Aorta (tissue), 5 donors: Measurements from ENCODE around the gene MLLT10. TPM values are rescaled to one million over a fixed set of nuclear protein-coding genes. Genes with fewer than 3 reads are reported as not detected.

Experiments
- ATAC-seq: fragments of 200-7000 bp; cut with Tn5 transposase; one replicate; pipeline ENCODE4 v1.9.1; 2022; ENCODE audit warnings: moderate library complexity; ENCODE audit not compliant: low FRiP score
- DNase-seq, 2 donors: peaks; one replicate each; pipeline ENCODE4 v3.0.0-alpha.2; 2020
- H3K27ac ChIP-seq, 2 donors: one replicate each; pipeline ENCODE4 v1.5.1; 2013; ENCODE audit warnings: low read length in 2 of 2, mild to moderate bottlenecking in 2 of 2, moderate library complexity in 2 of 2, control low read depth in 1 of 2, inconsistent platforms in 1 of 2, low read depth in 1 of 2
- H3K27me3 ChIP-seq, 2 donors: one replicate each; pipeline ENCODE4 v1.6.1; 2013; ENCODE audit warnings: control low read depth in 1 of 2, low read length in 1 of 2, mild to moderate bottlenecking in 1 of 2, moderate library complexity in 1 of 2; ENCODE audit not compliant: insufficient read depth in 2 of 2, control insufficient read depth in 1 of 2
- H3K36me3 ChIP-seq, 2 donors: one replicate each; pipeline ENCODE4 v1.6.1; 2013; ENCODE audit warnings: control low read depth in 1 of 2, low read length in 1 of 2, mild to moderate bottlenecking in 1 of 2; ENCODE audit not compliant: insufficient read depth in 2 of 2, control insufficient read depth in 1 of 2
- H3K4me1 ChIP-seq, 2 donors: one replicate each; pipeline ENCODE4 v1.6.1; 2013; ENCODE audit warnings: low read length in 2 of 2, control low read depth in 1 of 2, mild to moderate bottlenecking in 1 of 2, moderate library complexity in 1 of 2; ENCODE audit not compliant: insufficient read depth in 2 of 2, control insufficient read depth in 1 of 2
- H3K4me3 ChIP-seq, 2 donors: one replicate each; pipeline ENCODE4 v1.5.1; 2013; ENCODE audit warnings: low read length in 2 of 2, control low read depth in 1 of 2, mild to moderate bottlenecking in 1 of 2
- H3K9me3 ChIP-seq: one replicate; pipeline ENCODE4 v1.6.1; 2013; ENCODE audit warnings: mild to moderate bottlenecking, low read length; ENCODE audit not compliant: control insufficient read depth
- WGBS, 2 donors: extraction: QIAGEN DNeasy Blood & Tissue Kit; methylation state at CpG; one replicate each; pipeline ENCODE4 v1.1.7; 2013; 5-methylcytosine and 5-hydroxymethylcytosine counted together
- intact Hi-C, 2 donors: fragments of 100-400 bp; cut with DNase I; formaldehyde crosslinking; loops; one replicate each; pipeline versions ENCODE4 v1.14.2 to v1.15.0; 2022
- polyA plus RNA-seq, 2 donors: library from polyadenylated mRNA; stranded (reverse); fragments of 200-250 nt; gene quantifications; one replicate each; pipeline ENCODE4 v1.2.3, GENCODE V29; 2013
- total RNA-seq, 2 donors: library from RNA; stranded (reverse); fragmentation: NEBNext Ultra II Directional; extraction: Animal tissue kit (Norgen Biotek cat#: 25700); gene quantifications; one replicate each; pipeline ENCODE4 v1.2.1, GENCODE V29; 2021
- donor health status: healthy with polysubstance abuse.
- donor health status: Bipolar disorder and iron deficiency.
- donor health status: DM: no; HTN: no; CAD: no.
- donor health status: DM: no; HTN: no; CAD: no.
- donor health status: DM: yes; HTN: yes; CAD: no.

The MLLT10 gene
- total and polyA plus RNA-seq, 4 donors: 8.4 to 75.3 (median 26.3) TPM

DNA sequence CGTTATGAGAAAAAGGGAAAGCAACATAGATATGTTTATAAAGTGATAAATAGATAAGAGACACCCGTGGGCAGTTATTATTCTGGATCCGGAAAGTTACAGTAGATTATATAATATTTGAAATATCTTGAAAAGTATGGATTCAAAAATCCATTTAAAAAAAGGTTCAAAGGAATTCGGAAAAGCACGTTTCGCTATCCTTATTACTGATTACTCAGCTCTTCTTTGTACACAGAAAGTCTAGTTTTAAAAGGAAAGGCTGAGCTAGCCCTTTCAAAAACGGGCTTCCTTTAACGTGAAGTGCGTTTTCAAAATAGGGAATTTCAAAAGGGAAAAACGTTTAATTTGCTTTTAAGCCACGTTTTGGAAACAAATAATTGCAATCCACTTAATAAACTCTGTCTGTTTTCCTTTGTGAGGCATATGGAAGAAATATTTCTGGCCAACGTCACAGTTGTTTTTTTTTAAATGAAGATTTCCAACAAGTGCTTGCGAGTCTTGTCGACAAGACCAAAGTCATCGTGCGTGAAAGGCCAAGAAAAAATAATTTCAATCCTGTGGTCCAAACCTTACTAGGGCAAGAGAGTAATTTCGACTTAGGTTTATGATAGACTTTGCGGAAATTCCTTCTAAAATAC, 6.3 kb upstream of the MLLT10 start:
- no peaks in the 10 kb centered on the region for H3K27me3 ChIP-seq
- H3K4me1 ChIP-seq: no peaks in the 10 kb centered on the region
- ATAC-seq (no peak), DNase-seq (no peak)
- H3K36me3 ChIP-seq: no peaks in the 10 kb centered on the region
- intact Hi-C loops: loop anchor here (10.0 kb wide), 2 partner anchors 797 to 1963 kb away; partner anchors contain the start of gene BMI1 (in 1 of the 2)
- H3K4me3 ChIP-seq: peak overlapping the region; percentile 61 to 62
- 30 to 32% methylated on average over 18 of the region's 18 CpGs for WGBS, 2 donors
- no peaks in the 10 kb centered on the region for H3K9me3 ChIP-seq
- peak overlapping the region; percentile 73 to 93 for H3K27ac ChIP-seq

DNA sequence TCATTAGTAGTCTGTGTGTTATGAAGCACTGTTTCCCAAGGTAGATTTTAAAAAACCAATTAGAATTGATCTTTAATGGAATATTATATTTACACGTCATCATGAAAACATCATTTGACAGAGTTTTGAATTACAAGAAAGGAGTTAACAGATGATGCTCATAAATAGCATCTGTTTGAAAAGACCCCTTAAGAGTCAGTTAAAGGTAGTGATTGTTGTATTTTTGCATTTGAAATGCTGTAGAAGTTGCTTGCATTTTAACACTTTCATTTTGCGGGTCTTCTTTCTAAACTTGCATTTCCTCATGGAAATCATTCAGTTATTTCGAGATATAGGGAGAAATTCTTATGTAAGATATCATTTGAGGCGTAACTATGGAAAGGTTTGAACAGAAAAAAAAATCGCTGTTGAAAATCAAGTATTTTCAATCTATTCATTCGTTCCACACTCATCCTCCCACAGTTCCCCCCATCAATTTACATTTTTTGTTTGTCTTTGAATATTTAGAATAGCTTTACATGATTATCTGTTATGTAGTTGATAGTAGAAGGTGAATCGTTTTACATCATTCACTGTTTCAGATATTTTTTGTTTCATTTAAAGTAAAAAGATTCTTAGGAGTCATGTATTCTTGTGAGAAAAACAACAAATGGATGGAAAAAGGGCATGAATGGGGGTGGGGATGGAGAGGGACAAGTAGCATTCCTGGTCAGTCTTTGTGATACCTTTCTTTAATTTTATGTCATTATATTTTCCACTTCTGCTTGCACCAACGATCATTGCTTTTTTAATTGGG, 5.6 kb upstream of the MLLT10 start:
- H3K27ac ChIP-seq: no peak overlapping the region
- no peaks in the 10 kb centered on the region for H3K36me3 ChIP-seq
- H3K9me3 ChIP-seq: no peaks in the 10 kb centered on the region
- ATAC-seq: no peak
- H3K4me3 ChIP-seq: peak overlapping the region in 1 of 2 donors; percentile 61
- DNase-seq: no peak
- no peaks in the 10 kb centered on the region for H3K4me1 ChIP-seq
- WGBS, 2 donors: 85 to 86% methylated on average over 8 of the region's 8 CpGs
- intact Hi-C loops: loop anchor here (10.0 kb wide), 2 partner anchors 796 to 1964 kb away; partner anchors contain the start of gene BMI1 (in 1 of the 2)
- no peaks in the 10 kb centered on the region for H3K27me3 ChIP-seq

DNA sequence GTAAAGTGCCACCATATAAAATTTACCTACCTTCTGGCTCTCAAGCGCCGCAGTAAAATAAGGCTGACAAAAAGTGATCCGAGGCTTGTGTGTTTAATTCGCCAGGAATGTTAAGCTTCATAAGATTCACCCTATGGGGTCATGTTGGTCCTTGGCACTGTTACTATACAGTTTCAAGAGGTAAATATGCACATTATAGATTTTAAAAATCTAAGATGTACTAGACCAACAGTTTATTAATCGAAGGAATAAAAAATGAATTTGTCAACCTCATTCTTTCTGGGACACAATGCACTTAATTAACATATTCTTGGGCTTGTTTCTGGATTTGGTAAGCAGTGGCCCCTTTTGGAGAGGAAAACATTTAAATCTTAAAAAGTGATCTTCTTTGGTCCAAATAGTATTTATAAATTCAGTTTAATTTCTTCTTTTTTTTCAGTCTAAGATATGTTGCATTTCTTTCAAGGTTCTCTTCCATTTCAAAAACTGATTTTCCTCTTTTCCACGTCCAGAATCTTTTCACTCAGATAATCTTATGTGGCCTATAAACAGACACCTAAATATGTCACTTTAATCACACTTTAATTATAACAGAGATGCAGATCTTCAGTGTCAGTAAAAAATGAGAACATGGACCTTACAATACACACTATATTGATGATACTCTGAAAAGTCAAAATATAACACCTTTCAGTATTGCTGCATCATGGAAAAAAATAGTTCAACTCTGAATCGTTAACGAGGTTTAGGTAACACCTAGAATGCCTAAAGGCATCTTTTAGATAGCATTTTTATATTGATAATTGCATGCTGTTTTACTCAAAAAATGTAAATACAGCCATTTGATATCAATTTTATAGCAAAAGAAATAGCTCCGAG, 4.8 kb upstream of the MLLT10 start:
- 93 to 96% methylated on average over 9 of the region's 9 CpGs for WGBS, 2 donors
- Histone ChIP-seq H3K4me1 (no peaks in the 10 kb centered on the region), H3K36me3 (no peaks in the 10 kb centered on the region), H3K4me3 (no peak overlapping the region), H3K9me3 (no peaks in the 10 kb centered on the region), H3K27me3 (no peaks in the 10 kb centered on the region), H3K27ac (no peak overlapping the region)
- intact Hi-C loops: loop anchor here (10.0 kb wide), 2 partner anchors 796 to 1964 kb away; partner anchors contain the start of gene BMI1 (in 1 of the 2)
- ATAC-seq (no peak), DNase-seq (no peak)

DNA sequence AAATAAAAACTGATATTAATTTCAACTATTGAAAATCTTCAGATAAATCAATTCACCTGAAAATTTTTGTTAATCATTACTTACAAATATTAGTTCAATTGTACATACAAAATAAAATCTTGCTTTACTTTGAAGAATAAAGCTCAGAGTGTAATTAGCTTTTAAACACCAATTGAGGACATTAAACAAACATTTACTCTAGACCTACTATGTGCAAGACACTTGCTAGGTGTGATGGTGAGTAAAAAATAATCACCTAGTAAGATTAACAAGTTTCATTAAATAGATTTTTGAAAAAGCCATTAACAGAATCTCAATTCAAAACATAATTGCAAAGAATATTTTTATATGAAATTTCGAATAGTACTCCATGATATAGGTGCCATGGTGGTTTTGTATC, 3.9 kb upstream of the MLLT10 start:
- Histone ChIP-seq H3K4me3 (no peak overlapping the region), H3K36me3 (no peaks in the 10 kb centered on the region), H3K4me1 (no peaks in the 10 kb centered on the region), H3K27ac (no peak overlapping the region), H3K9me3 (no peaks in the 10 kb centered on the region), H3K27me3 (no peaks in the 10 kb centered on the region)
- ATAC-seq (no peak), DNase-seq (no peak)
- WGBS, 2 donors: 95 to 96% methylated on average over 1 of the region's 1 CpG
- intact Hi-C loops: no loop called here

DNA sequence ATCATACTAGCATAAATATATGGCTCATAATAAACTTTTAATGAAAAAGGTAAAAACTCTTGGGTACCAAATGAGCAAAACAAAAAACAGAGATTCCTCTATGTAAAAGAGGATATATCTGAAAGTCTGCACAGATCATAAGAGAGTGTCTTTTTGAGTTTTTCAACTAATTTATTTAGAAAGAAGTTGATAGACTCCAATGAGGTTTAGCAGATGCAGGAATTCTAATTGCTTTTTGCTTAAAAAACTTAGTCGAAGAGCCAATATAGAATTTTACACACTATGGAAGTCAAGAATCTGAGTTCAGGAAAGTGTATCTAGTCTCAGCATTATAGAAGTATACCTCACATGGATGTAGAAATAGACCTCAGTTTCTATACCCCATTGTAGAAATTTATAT, 3.4 kb upstream of the MLLT10 start:
- H3K27ac ChIP-seq: no peak overlapping the region
- 0 to 1% methylated on average over 1 of the region's 1 CpG for WGBS, 2 donors
- no peaks in the 10 kb centered on the region for H3K9me3 ChIP-seq
- no peaks in the 10 kb centered on the region for H3K4me1 ChIP-seq
- intact Hi-C loops: no loop called here
- no peaks in the 10 kb centered on the region for H3K36me3 ChIP-seq
- H3K4me3 ChIP-seq: no peak overlapping the region
- H3K27me3 ChIP-seq: no peaks in the 10 kb centered on the region
- DNase-seq (no peak), ATAC-seq (no peak)

DNA sequence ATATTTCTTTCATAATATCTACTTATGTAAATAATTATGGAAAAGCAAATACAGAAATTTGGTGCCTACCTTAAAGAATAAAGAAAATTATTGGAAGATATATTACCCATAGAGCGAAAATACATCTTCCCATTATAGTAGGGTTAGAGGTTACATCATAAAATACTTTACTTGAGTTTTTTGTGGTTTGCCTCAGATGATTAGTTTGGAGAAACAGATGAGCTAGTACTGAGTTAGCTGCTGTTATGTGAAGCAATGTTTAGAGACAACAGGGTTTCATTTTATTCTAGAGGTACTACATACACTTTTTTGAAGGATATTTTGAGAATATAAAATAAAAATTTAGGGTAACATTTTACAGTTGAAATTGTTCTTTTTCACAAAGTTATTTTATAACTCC, 2.9 kb upstream of the MLLT10 start:
- no peak overlapping the region for H3K27ac ChIP-seq
- H3K4me3 ChIP-seq: no peak overlapping the region
- DNase-seq: no peak
- 85 to 90% methylated on average over 1 of the region's 1 CpG for WGBS, 2 donors
- H3K36me3 ChIP-seq: no peaks in the 10 kb centered on the region
- no peaks in the 10 kb centered on the region for H3K4me1 ChIP-seq
- no peaks in the 10 kb centered on the region for H3K27me3 ChIP-seq
- H3K9me3 ChIP-seq: no peaks in the 10 kb centered on the region
- ATAC-seq: no peak
- intact Hi-C loops: no loop called here

DNA sequence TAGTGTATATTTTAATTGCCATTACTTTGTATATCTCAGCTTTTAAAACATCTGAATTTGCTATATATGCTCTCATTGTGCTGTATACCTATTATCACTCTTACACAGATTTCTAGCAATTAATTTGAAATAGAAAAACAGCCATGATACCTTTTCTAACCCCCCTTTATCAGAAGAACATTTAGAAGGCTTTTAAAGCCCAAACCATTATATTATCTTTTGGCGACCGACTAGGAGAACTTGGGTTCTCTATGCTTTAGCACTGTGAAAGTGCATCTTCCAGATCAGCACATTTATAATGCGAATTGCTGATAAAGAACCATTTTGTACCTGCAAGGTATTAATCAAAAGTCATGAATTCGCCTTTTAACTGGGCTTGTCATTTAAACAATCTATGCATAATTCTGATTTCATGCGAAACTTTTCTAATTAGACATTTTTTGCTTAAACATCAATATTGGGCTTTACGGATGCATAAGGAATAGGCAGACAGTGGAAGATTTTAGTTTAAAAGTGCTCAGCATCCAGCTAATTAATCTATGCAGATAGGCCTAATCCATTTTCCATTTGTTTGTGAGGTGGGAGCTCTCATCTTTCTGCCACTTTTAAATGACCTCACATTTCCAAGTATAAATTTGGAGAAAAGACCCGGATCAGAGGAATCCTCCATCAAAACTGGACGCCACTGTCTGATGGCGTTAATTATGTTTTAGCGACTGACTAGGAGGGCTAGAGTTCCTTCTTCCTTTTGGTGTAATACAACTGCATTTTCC, 1.2 kb upstream of the MLLT10 start:
- peak overlapping the region; percentile 75 to 95 for H3K4me3 ChIP-seq
- 26 to 30% methylated on average over 10 of the region's 10 CpGs for WGBS, 2 donors
- no peaks in the 10 kb centered on the region for H3K9me3 ChIP-seq
- H3K27me3 ChIP-seq: no peaks in the 10 kb centered on the region
- ATAC-seq: no peak
- DNase-seq: no peak
- intact Hi-C loops: no loop called here
- H3K4me1 ChIP-seq: no peaks in the 10 kb centered on the region
- peak overlapping the region in 1 of 2 donors; percentile 90 for H3K27ac ChIP-seq
- no peaks in the 10 kb centered on the region for H3K36me3 ChIP-seq

DNA sequence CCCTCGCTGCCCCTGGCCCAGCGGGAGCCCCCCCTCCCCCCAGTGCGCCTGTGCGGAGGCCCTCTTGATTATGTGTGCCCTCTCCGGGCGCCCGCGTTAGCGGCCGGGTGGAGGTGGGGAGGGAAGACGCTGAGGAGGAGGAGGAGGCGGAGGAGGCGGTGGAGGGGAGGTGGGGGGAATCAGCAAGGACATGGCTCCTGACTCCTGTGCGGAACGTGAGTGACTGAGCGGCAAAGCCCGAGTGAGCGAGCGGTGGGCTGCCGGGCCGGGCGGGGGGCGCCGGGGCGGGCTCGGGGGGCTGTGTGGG, 201 bp downstream of the MLLT10 start:
- no peaks in the 10 kb centered on the region for H3K4me1 ChIP-seq
- H3K36me3 ChIP-seq: no peaks in the 10 kb centered on the region
- intact Hi-C loops: no loop called here
- ATAC-seq (no peak), DNase-seq (no peak)
- WGBS, 2 donors: 0 to 1% methylated on average over 4 to 26 of the region's 26 CpGs
- H3K27me3 ChIP-seq: no peaks in the 10 kb centered on the region
- no peaks in the 10 kb centered on the region for H3K9me3 ChIP-seq
- H3K27ac ChIP-seq: peak overlapping the region; percentile 7 to 27
- peak overlapping the region; percentile 75 to 95 for H3K4me3 ChIP-seq
